K562 (cell line): ENCODE results near the gene ISY1. TPM values are rescaled to one million over a fixed set of nuclear protein-coding genes. Genes with fewer than 3 reads are reported as not detected.

Source experiments
- ARID3B ChIP-seq: fragments of 250-450 bp; sonication (Bioruptor Pico); IDR thresholded peaks from 2 replicates; pipeline ENCODE4 v1.4.0; 2020; ENCODE audit warnings: borderline replicate concordance
- ELK1 ChIP-seq: sonication (generic); formaldehyde crosslinking; IDR thresholded peaks from 2 replicates; pipeline ENCODE4 v1.8.1; 2022; ENCODE audit warnings: missing genetic modification reagents
- GATA2 ChIP-seq: sonication (generic); formaldehyde crosslinking; IDR thresholded peaks from 2 replicates; pipeline ENCODE4 v1.4.0; 2020; ENCODE audit warnings: mild to moderate bottlenecking, missing genetic modification reagents
- GATAD2B ChIP-seq: fragments of 450-650 bp; IDR thresholded peaks from 2 replicates; pipeline ENCODE4 v1.6.1; 2017; ENCODE audit warnings: mild to moderate bottlenecking, borderline replicate concordance
- HES1 ChIP-seq: fragments of 450-650 bp; IDR thresholded peaks from 2 replicates; pipeline ENCODE4 v1.6.1; 2016; ENCODE audit warnings: low read depth, mild to moderate bottlenecking, moderate library complexity
- KLF13 ChIP-seq: fragments of 450-650 bp; IDR thresholded peaks from 2 replicates; pipeline ENCODE4 v1.6.1; 2016; ENCODE audit warnings: missing genetic modification characterization, low read depth, mild to moderate bottlenecking, missing compliant biosample characterization, moderate library complexity, borderline replicate concordance
- L3MBTL2 ChIP-seq: fragments of 450-650 bp; IDR thresholded peaks from 2 replicates; pipeline ENCODE4 v1.6.1; 2016; ENCODE audit warnings: mild to moderate bottlenecking, moderate library complexity
- NKRF ChIP-seq: fragments of 450-650 bp; IDR thresholded peaks from 2 replicates; pipeline ENCODE4 v1.6.1; 2016; ENCODE audit warnings: borderline replicate concordance
- PYGO2 ChIP-seq: fragments of 450-650 bp; IDR thresholded peaks from 2 replicates; pipeline ENCODE4 v1.6.1; 2016; ENCODE audit warnings: mild to moderate bottlenecking, missing genetic modification characterization, moderate library complexity, missing compliant biosample characterization
- SETDB1 ChIP-seq: IDR thresholded peaks from one replicate; pipeline ENCODE4 v1.6.1; 2012; ENCODE audit warnings: low read length, control low read depth, inconsistent platforms
- SIN3A ChIP-seq, 2 experiments: fragments of 150-350 bp in 1 of 2; IDR thresholded peaks; 2 replicates each; pipeline ENCODE4 v1.6.1; 2011 to 2016; ENCODE audit warnings: borderline replicate concordance in 2 of 2, low read depth in 2 of 2, low read length in 2 of 2, mild to moderate bottlenecking in 2 of 2, moderate library complexity in 2 of 2; ENCODE audit not compliant: control insufficient read depth in 1 of 2
- TFAM ChIP-seq: fragments of 250-450 bp; sonication (Bioruptor Pico); conservative IDR thresholded peaks from 2 replicates; pipeline ENCODE4 v1.5.0; 2021; ENCODE audit warnings: mild to moderate bottlenecking, moderate library complexity
- ZMIZ1 ChIP-seq, 2 experiments: fragments of 150-350 bp in 1 of 2; IDR thresholded peaks; 2 replicates each; pipeline ENCODE4 v1.6.1; 2012 to 2016; ENCODE audit warnings: low read depth in 2 of 2, low read length in 2 of 2, mild to moderate bottlenecking in 1 of 2, moderate library complexity in 1 of 2
- ZNF232 ChIP-seq: sonication (generic); formaldehyde crosslinking; IDR thresholded peaks from 2 replicates; pipeline ENCODE4 v1.8.0; 2022; ENCODE audit warnings: mild to moderate bottlenecking, missing genetic modification reagents
- ZNF740 ChIP-seq, 3 experiments: fragments of 200-800 bp in 1 of 3; sonication (Bioruptor generic) in 1 of 3; sonication (generic) in 1 of 3; formaldehyde crosslinking in 1 of 3; IDR thresholded peaks; 2 replicates each; pipeline versions ENCODE4 v1.6.1 to v1.8.0; 2016 to 2022; ENCODE audit warnings: mild to moderate bottlenecking in 2 of 3, missing compliant biosample characterization in 2 of 3, missing genetic modification characterization in 2 of 3, missing genetic modification reagents in 1 of 3
- polyA plus RNA-seq, 8 experiments: library from polyadenylated mRNA; depleted of rRNA in 4 of 8; stranded (reverse) in 5 of 8; unstranded in 3 of 8; fragments of >200 nt; fragmentation: Nextera tagmentation in 2 of 8; fragmentation: Illumina TruSeq in 1 of 8; extraction: Ambion mirVana in 2 of 8; extraction: Trizol in 1 of 8; gene quantifications; 2 replicates each; pipeline versions ENCODE4 v1.2.1 to v1.2.3, GENCODE V29; 2011 to 2014; ENCODE audit warnings: inconsistent platforms in 1 of 8, missing spikeins in 1 of 8
- total RNA-seq, 7 experiments: library from RNA; depleted of rRNA in 6 of 7; stranded (reverse); fragments of >200 nt in 6 of 7; fragmentation: Illumina TruSeq in 2 of 7; extraction: Trizol in 2 of 7; gene quantifications; 2 replicates each; pipeline versions ENCODE4 v1.2.1 to v1.2.3, GENCODE V29; 2011 to 2021; ENCODE audit warnings: low replicate concordance in 1 of 7

ISY1 gene
- total and polyA plus RNA-seq, 9 of the 15 experiments (the other 6 are each of a cell fraction or from before 2014, with no cell fraction given), result 23.5 to 50.0 (median 32.9) TPM

GRCh38 chr3:129183569-129184395 is 22.9 kb upstream of the ISY1 start, which contains the start of gene CNBP (continued):
- TF ChIP-seq ZMIZ1 (IDR thresholded peaks at IDR 0.05; ENCODE audit: low read depth in 2 of 2, low read length in 2 of 2) (no peak), NKRF (no peak), SIN3A (IDR thresholded peaks at IDR 0.05; ENCODE audit: borderline replicate concordance in 2 of 2, control insufficient read depth in 1 of 2, low read depth in 2 of 2, low read length in 2 of 2) (no peak; a peak in 1 of 4 replicates), KLF13 (tag) (0 out of 2 replicates have a peak, but pooled peaks have one; percentile 13), TFAM (CRISPR knock-in tag) (no peak), ELK1 (CRISPR knock-in tag) (no peak), ZNF232 (CRISPR knock-in tag) (no peak), ZNF740 (CRISPR knock-in tag; IDR thresholded peaks at IDR 0.05) (no peak), ZNF740 (tag; IDR thresholded peaks at IDR 0.05) (no peak), ARID3B (CRISPR knock-in tag) (0 out of 2 replicates have a peak, but pooled peaks have one; percentile 31), L3MBTL2 (0 out of 2 replicates have a peak, but pooled peaks have one; percentile 36), GATAD2B (no peak), GATA2 (CRISPR knock-in tag) (no peak), PYGO2 (no peak), HES1 (no peak), SETDB1 (no peak)
